Stimulated activated CD8-positive, alpha-beta memory T cell treated with anti-CD3 and anti-CD28 coated beads, Interleukin-2, amount 100 ng/mL, for 48 hours (primary cell): ENCODE data around the gene NEB.
A peak's percentile ranks its signal among the peaks of the same experiment; 100 is the strongest.
"Not testable (repeated sequence)": the region's sequence is repeated elsewhere in the genome, so short reads cannot be mapped to it uniquely, and the experiment has no call there.

Experiments used
- DNase-seq, 2 donors: peaks; one replicate each; pipeline ENCODE4 v3.0.0-alpha.2; 2020; ENCODE audit warnings: low read depth in 2 of 2

Gene NEB

DNA sequence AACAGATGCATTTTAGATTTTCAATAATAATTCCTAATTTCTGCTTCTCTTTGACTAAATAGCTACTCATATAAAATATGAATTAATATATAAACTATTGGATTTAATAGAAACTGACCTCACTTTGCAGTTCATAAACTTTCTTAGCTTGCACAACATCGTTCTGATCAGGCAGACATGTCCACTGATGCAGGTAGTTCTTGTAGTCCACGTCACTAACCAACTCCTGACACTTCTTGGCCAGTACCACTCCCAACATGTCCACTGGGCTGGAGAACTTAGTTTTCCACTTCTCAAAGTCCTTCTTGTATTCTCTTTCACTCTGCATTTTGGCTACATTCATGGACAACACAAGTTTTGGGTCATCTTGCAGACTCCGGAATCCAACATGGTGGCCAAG lies 83.8 kb downstream of the NEB start:
- no peak for DNase-seq

DNA sequence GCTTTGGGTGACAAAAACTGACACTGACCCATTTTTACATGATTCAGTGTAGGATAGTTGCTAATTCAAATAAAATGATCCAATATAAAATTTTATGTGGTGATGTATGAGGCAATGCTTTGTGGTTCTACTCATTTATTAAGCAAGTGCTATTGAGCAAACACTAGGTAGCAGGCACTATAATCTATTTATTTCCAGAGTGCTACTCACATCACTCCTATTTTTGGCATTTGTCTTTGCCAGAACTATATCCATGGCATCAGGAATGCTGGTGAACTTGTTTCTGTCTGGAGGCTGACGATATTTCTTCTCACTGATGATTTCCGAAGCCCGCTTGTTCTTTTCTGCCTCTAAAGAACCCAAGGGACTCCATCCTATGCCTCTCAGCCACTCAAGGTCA lies 84.3 kb downstream of the NEB start:
- DNase-seq = no peak

DNA sequence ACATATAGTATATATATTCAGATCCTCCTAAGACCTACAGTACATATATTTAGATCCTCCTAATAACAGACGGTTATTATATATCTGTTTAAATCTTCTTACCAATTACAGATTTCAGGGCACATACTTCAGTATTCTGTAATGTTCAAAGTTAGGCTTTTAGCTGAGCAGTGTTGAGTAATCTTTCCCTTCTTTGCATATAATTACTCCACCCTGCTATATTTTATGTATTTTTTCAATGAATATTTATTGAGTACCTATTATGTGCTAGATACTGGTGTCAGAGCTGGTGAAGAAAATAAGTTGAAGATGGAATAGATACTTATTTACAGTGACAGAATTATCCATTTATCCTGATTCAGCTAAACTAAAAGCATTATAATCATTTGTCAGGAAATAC lies 84.9 kb downstream of the NEB start:
- no peak for DNase-seq

DNA sequence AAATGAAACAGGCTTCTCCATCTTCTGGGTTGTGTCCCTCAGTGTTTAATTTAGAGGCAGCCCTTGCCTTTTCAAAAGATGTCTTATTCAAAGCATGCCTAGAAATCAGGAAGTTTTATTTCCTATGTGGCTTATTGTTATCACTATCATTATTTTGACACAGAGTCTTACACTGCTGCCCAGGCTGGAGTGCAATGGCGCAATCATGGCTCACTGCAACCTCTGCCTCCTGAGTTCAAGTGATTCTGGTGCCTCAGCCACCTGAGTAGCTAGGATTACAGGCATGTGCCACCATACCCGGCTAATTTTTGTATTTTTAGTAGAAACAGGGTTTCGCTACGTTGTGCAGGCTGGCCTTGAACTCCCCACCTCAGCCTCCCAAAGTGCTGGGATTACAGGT lies 87.8 kb downstream of the NEB start:
- DNase-seq = not testable (repeated sequence)

DNA sequence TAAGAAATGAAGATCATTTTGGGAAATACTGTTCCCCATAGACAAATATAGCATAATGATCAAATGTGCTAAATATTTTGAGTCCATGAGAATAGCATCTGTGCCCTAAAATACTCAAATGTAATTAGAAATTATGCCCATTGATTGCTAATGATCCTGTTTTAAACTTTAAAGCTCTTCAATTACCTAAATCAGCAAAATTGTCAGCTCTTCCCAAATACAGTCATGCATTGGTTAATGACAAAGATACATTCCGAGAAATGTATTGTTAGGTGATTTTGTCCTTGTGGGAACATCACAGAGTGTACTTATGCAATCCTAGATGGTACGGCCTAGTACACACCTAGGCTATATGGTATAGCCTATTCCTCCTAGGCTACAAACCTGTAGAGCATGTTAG lies 89.7 kb downstream of the NEB start:
- DNase-seq = no peak

DNA sequence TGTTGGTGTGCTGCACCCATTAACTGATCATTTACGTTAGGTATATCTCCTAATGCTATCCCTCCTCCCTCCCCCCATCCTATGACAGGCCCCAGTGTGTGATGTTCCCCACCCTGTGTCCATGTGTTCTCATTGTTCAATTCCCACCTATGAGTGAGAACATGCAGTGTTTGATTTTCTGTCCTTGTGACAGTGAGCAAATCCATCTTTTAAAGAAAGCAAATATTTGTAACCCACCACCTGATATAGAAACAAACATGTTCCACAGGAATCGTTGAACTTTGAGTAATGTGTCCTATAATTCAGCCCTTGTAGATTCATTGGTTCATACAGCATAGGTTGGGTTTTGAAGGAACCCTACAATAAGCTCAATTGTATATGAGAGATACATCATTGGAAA lies 92.4 kb downstream of the NEB start:
- DNase-seq = not testable (repeated sequence)

DNA sequence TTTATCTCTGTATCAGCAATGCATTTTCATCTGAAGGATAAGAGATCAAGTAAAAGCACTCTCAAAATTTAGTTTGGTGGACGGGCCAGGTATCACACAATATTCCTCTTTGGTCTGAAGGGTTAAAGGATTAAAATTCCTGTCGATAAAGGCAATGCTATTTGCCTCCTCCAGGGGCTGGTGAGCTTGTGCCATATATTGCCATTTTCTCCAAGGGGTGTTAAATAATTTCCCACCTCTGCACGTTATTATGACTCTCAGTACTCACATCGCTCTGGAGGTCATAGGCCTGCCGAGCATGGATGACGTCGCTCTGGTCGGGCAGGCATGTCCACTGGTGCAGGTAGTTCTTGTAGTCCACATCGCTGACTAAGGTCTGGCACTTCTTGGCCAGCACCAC lies 94.2 kb downstream of the NEB start:
- DNase-seq = no peak

DNA sequence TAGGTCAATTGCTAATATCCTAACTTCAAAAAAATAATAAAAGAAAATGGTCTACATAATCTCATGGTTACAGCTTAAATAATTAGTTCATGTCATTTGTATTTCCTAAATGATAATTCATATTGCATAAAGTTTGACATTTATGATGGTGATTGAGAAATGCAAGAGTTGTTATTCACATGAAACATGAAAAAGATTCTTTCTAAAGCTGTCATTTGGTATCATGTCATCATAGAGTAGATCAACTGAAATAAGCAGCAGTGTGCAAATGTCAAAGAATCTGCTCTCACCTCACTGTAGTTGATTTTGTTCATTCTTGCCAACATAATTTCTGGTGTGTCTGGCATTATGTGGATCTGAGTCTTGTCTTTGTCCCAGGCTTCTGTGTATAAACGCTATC lies 95.3 kb downstream of the NEB start:
- no peak for DNase-seq

DNA sequence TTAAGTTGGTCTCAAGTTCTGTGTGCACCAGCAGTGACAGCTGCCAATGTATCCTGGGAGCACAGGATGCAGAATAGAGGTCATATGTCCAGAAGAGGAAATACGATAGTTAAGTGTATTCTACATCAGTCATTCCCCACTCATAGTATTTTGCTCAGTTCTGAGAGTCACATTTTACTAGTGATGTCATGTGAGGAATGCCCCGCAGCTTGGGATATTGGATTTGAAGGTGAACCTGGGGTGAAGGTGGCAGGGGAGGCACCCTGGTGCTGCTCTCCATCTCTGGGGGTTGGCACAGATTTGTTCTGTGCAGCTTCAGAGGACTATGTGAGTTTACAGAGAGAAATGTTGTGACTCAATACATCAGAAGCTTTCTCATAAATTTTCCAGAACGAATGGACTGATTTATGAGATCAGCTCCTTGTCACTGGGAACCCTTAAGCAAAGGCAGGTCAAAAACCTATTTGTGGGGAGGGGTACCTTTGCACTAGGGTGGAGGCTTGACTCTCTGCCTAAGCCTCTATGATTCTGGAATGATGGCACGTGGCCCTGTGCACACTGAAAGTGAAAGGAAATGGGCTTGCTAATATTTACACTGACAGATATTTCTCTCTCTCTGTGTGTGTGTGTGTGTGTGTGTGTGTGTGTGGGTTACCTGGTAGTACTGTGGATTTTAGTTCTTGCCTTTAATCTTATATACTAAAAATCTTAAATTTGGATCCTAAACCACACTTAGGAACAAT lies 95.9 kb downstream of the NEB start:
- DNase-seq = no peak

DNA sequence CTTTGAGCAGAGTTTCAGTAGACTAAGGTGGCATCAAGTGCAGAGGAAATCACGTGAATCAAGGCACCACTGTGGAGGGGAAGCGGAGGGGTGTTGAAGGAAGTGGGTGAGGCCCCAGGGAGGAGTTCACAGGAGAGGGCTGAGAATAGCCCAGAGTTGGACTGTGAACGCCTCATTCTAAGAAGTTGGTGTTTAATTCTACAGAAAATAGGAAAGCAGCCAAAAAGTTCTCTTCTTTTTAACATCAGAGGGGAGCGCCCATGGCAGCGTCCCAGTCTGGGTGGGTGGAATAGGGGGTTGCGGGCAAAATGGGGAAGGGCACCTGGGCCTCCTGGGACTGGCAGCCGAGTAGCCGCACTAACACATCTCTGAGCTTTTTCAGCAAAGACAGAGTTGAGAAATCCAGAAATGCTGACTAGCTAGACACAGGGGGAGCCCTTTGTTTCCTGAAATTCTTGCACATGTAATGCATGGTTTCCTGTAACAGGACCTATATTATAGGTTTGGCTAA lies 97.0 kb downstream of the NEB start:
- DNase-seq = peak in 1 of 2 donors; percentile 26

DNA sequence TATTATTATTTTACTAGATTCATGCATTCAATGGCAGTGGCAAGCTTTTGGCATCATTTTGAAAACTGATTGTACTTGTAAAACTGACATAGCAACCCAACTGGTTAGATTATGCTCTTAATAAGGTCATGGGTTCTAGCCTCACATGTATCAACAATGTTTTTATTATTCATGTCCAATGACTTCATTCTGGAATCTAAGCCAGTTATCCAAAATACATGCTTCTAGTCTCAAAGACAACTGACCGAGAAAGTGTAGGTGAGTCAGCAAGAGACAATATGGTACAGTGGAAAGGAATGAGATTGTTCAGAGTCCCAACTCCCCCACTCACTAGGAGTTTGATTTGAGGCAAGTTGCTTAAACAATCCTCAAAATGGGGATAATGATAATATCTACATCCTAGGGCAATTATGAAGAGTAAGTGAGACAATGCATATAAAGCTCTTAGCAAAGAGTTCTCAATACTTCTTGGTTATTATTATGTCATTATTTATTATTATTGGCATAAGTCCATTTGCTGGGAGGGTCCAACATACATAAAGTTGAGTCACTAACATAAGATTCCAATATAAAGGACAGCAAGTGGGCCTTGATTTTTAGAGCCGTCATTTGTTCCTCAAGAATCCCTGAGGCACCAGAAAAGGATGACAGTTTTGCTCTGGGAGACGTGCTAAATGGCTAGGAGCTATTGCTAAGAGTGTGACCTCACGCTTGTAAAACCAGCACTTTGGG lies 99.4 kb downstream of the NEB start:
- no peak for DNase-seq

DNA sequence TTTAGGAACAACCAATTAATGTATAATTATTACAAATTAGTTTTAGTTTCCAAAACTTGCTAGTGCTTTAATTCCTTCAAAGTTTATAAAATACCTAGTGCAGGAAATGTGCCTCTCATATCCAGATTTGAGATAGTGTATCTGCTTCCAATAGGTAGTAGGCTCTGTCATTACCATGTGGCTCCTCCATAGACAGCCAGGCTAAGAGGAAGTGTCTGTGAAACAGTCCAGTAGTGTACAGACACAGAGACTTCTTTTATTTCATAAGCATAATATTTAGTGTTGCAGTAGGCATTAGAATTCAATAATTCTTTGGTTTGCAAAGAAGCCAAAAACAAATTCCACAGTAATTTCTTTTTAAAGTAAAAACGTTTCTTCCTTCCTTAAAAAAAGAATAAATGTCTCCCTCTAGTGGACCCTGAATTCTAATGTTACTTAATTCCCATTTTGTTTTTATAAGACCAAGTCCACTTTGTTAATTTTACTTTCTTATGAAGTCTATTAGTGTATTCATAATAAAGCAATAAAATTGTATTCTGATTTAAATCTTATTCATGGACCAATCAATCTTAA lies 101.2 kb downstream of the NEB start:
- DNase-seq = no peak

DNA sequence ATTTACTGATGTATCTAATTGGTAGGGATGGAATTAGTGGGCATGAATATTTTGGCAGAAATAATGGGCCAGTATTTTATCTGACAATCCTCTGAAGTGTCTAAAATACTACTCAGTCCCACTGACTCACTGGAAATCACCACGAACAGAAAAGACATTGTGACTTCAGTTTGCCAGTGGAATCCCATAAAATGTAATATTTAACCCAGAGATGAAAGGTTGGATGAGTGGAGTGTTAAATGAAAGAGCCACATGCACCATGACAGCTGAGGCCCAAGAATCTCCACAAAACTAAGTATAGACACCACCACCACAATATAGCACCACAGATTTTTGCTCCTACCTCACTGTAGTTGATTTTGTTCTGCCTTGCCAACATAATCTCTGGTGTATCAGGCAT lies 103.9 kb downstream of the NEB start:
- no peak for DNase-seq

DNA sequence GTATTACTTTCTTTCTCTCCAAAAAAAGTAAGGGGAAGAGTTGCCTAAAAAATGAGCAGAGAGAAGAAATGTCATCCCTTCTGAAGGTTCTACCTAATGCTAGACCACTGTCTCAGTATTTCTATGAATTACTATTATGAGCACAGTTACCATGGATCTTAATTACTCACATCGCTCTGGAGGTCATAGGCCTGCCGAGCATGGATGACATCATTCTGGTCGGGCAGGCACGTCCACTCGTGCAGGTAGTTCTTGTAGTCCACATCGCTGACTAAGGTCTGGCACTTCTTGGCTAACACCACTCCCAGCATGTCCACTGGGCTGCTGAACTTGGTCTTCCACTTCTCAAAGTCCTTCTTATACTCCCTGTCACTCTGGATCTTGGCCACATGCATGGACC lies 106.9 kb downstream of the NEB start:
- no peak for DNase-seq

DNA sequence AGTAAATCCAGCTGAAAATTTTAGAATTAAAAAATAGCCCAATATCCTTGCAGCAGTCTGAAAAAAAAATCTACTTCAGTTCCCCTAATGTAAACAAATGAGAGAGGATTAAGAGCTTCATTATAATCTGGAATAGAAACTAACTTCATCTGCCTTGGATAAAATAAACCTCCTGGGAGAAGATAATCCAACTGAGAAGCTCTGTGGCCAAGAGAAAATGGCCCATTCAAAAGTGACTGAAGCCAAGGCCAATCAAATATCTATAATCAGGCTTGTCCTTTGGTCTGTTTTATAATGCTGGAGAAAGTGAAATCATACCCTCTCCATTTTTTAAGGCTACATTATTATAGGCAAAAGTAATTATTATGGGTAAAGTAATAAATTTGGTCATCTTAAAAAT lies 110.0 kb downstream of the NEB start:
- no peak for DNase-seq

DNA sequence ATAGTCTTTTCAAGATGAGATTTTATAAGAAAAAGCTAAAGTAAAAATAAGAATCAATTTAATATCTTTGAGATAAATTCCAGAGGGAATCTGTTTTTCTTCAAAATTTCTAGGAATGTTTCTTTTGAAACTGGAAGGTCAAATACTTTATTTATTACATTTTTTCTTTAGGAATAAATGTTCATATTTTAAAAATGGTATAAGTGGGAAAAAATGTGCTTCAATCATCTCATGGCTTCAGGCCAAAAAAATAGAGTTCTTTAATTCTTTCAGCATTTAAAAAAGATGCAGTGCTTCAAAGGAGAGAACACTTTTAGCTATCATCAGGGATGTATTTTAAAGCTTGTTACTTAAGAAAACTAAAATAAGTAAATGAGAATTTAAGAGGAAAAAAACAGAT lies 110.6 kb downstream of the NEB start:
- no peak for DNase-seq

DNA sequence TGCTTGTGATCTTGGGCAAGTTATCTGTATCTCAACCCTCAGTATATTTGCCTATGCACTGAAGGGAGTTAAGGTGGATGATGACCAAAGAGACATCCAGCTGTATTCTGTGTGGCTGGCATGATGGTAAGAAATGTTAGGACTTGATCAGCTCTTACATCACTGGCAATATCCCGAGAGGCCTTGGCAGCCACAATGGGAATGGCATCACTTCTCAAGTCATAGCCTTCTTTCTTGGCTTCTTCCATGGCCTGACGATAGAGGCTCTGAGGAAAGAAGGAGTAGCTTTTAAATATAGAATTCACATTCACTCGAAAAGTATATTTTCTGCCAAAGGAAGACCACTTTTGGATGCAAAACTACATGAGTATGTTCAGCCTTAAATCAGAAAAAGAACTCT lies 113.5 kb downstream of the NEB start:
- no peak for DNase-seq

DNA sequence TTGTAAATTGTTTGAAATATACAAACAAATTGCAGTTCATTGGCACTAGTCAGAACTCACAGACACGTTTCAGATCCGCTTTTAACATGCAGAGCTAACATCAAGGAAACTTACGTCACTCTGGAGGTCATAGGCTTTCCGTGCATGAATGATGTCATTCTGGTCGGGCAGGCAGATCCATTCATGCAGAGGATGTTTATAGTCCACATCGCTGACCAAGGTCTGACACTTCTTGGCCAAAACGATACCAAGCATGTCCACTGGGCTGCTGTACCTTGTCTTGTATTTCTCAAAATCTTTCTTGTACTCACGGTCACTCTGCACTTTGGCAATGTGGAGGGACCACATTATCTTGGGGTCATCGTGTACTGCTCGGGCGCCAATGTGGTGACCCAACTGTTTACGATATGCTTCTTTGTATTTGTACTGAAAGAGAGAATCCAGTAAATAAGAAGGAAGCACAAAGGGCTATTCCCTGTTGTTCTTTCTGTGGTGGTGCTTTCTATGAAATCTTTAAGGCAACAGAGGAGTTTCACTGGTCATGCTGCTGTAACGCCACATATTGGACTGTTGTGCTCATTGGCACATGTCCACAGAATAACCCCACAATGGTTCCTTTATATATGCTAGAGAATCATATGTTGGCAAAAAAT lies 114.8 kb downstream of the NEB start:
- no peak for DNase-seq

DNA sequence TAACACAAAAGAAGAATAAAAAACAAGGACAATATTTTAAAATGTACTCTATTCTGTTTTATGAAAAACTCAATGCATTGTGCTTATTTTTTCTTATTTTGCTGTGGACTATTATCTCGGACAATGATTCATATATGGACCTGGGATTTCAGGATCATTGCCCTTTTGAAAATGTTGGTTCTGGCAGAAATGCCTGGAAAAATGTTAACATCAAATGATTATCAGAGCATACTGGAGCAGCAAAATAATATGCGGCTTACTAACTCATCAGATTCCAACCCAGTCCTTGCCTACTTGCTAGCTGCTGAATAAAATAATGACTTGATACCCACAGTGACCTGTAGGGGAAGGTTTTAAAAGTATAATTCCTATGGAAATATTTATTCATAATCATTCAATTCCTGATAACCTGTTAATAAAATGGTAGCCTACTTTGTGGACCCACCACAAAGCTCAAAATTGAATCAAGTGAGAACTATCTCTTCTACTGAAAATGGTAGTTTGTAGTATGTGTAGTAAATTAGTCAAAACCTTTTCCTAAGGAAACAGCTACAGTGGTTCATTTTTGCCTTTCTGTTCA lies 117.4 kb downstream of the NEB start:
- no peak for DNase-seq

DNA sequence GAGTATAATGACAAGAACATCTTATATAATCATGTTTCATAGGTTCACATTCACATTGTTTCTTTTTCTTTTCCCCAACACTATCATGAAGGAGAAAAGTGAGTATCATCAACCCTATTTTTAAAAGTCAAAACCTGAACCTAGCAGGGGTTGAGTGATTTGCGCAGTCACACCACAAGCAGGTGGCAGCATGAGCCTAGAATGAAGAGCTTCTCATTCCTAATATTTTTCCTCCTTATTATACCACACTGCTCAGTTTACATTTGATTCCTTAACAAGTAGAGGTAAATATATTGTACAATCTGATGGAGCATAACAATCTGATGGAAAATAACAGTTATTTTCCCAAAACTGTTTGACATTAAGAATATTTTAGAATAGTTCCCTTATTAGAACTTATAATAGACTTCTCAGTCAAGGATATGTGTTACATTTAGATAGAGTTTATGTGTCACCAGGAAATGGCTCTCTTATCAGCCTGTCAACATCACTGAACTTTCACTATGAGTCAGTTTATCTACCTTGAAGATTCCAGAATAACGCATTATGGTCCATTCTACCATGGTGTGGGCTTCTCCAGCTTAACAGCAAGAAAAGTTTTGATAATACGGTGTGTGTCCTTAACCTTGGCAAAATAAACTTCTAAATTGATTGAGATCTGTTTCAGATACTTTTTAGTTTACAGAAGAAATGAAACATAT lies 119.5 kb downstream of the NEB start:
- DNase-seq = no peak

DNA sequence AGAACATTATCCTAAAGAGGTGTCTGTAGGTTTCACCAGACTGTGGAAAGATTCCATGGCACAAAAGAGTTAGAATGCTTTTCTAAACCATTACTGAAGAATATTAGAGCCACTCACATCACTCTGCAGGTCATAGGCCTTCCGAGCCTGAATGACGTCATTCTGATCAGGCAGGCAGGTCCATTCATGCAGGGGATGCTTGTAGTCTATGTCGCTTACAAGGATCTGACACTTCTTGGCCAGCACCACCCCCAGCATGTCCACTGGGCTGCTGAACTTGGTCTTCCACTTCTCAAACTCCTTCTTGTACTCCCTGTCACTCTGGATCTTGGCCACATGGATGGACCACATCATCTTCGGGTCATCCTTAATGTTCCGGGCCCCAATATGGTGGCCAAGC lies 120.1 kb downstream of the NEB start:
- DNase-seq = no peak

DNA sequence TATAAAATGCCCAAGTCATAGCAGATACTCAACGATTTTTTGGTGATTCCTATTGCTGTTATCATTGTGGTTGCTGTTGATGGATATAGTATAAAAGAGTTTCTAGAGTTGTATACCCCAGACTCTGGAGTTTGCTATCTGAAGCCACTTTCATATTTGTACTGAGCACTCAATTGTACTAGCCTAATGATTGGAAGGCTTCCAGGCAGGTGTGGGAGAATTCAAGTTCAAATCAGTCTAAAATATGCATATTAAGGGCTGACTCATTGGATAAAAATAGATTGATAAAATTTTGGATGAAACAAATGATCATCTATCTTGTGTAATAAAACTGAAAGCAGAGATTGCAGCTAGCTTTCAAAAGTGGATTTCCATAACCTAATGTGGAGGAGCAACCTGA lies 122.9 kb downstream of the NEB start:
- DNase-seq = no peak
